ENCODE results near the gene PSMD1. TPM values are rescaled to one million over a fixed set of nuclear protein-coding genes. Genes with fewer than 3 reads are reported as not detected.

The PSMD1 gene
- polyA plus RNA-seq, 1 donor from 2014 or later, result 83.8 TPM

GRCh38 chr2:231046916-231047273, 9.8 kb upstream of the PSMD1 start:
- Histone ChIP-seq H3K9me2 (ENCODE audit: insufficient read depth, low read length) (no peaks in the 10 kb centered on the region), H3K79me2 (replicated peaks; ENCODE audit: insufficient read depth, low read length) (no peaks in the 10 kb centered on the region), H3K9ac (ENCODE audit: low read length) (no peak overlapping the region), H3K27ac (ENCODE audit: low read length) (no peak overlapping the region), H3K36me3 (ENCODE audit: insufficient read depth, low read length) (no peaks in the 10 kb centered on the region), H4K20me1 (ENCODE audit: insufficient read depth) (no peaks in the 10 kb centered on the region), H3K4me2 (ENCODE audit: low read length) (no peak overlapping the region), H3K27me3 (ENCODE audit: insufficient read depth, low read depth, low read length) (no peaks in the 10 kb centered on the region), H2AFZ (ENCODE audit: low read depth, low read length) (no peak overlapping the region), H3K4me3 (ENCODE audit: low read length) (no peak overlapping the region), H3K9me3 (ENCODE audit: low read length) (no peaks in the 10 kb centered on the region), H3F3A (ENCODE audit: insufficient read depth, low read length, poor library complexity, severe bottlenecking) (no peaks in the 10 kb centered on the region)
- TF ChIP-seq EP300 (conservative IDR thresholded peaks at IDR 0.05; ENCODE audit: poor library complexity, severe bottlenecking) (no peak), POLR2AphosphoS5 (IDR thresholded peaks at IDR 0.05) (no peak), TAF1 (IDR thresholded peaks at IDR 0.05; ENCODE audit: low read depth) (no peak)

- H3K4me2 ChIP-seq (ENCODE audit: low read length), result no peak overlapping the region
- no peaks in the 10 kb centered on the region for H3F3A ChIP-seq (ENCODE audit: insufficient read depth, low read length, poor library complexity, severe bottlenecking)
- no peaks in the 10 kb centered on the region for H3K9me2 ChIP-seq (ENCODE audit: insufficient read depth, low read length)
- no peaks in the 10 kb centered on the region for H3K36me3 ChIP-seq (ENCODE audit: insufficient read depth, low read length)
- H3K79me2 ChIP-seq (replicated peaks; ENCODE audit: insufficient read depth, low read length), result no peaks in the 10 kb centered on the region
- no peak for TF ChIP-seq MXI1 (conservative IDR thresholded peaks at IDR 0.05; ENCODE audit: poor library complexity, severe bottlenecking)
- no peak for TF ChIP-seq TAF1 (IDR thresholded peaks at IDR 0.05; ENCODE audit: low read depth)
- no peak for TF ChIP-seq EP300 (conservative IDR thresholded peaks at IDR 0.05; ENCODE audit: poor library complexity, severe bottlenecking)
- TF ChIP-seq SMC3 (conservative IDR thresholded peaks at IDR 0.05; ENCODE audit: poor library complexity), result no peak
- TF ChIP-seq EZH2 (IDR thresholded peaks at IDR 0.05; ENCODE audit: borderline replicate concordance, insufficient read depth, low read length, poor library complexity, severe bottlenecking), result no peak
- TF ChIP-seq REST (IDR thresholded peaks at IDR 0.05; ENCODE audit: borderline replicate concordance), result no peak
- no peak for TF ChIP-seq POLR2AphosphoS5 (IDR thresholded peaks at IDR 0.05)
- TF ChIP-seq RAD21 (conservative IDR thresholded peaks at IDR 0.05), result no peak
- TF ChIP-seq CTCF (IDR thresholded peaks at IDR 0.05; ENCODE audit: poor library complexity, severe bottlenecking), result no peak
- H3K9ac ChIP-seq (ENCODE audit: low read length), result no peak overlapping the region
- H3K27me3 ChIP-seq (ENCODE audit: insufficient read depth, low read depth, low read length), result no peaks in the 10 kb centered on the region
- no peak overlapping the region for H3K27ac ChIP-seq (ENCODE audit: low read length)
- no peak overlapping the region for H2AFZ ChIP-seq (ENCODE audit: low read depth, low read length)
- no peak overlapping the region for H3K4me3 ChIP-seq (ENCODE audit: low read length)
- no peaks in the 10 kb centered on the region for H3K9me3 ChIP-seq (ENCODE audit: low read length)
- H4K20me1 ChIP-seq (ENCODE audit: insufficient read depth), result no peaks in the 10 kb centered on the region
Measured at GRCh38 chr2:231047274-231047922, 9.3 kb upstream of the PSMD1 start.
